ENCODE data around the gene ZFY.

Gene ZFY

GRCh38 chrY:2934861-2935715 is at the start of gene ZFY:
Gene ZFY (plus strand): TSS chrY:2935381. CDS start chrY:2953937, 18,556 bp downstream.
- no peak for DNase-seq

DNA sequence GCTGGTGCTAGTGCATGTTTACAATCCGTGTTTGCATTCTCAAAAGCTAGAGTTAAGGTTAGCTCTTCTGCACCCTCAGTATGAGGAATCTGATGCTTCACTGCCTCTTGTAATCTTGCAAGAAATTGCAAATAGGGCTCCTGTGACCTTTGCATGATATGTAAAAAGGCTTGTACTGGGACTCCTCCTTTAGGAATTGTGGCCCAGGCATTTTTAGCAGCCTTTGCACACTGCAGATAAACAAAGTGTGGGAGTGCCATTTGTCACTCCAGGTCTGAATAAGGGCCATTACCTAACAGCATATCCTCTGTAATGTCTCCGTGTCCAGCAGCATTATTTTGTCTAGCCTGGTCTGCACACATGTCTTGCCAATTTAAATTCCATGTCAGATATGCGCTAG is 49.3 kb upstream of the ZFY start:
- DNase-seq: no peak

GRCh38 chrY:2887386-2887785 is 47.8 kb upstream of the ZFY start:
- no peak for DNase-seq

- no peak for DNase-seq
These were observed 47.2 kb upstream of the ZFY start for GRCh38 chrY:2887955-2888354.

DNA sequence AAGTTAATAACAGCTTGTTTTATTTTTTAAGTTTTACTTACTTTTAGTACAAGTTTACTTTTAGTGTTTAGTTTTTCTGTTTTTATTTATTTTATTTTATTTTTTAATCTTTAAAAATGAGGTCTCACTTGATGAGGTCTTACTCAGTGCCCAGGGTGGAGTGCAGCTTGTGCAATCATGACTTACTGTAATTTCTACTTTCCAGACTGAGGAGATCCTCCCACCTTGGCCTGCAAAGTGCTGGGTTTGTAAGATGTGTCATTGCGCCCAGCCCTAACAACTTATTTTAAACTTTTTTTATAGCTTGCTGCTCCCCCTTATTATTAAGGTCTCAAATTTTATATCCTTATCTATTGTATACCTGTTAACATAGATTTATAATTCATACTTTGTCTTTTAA is 41.7 kb upstream of the ZFY start:
- no peak for DNase-seq

DNA sequence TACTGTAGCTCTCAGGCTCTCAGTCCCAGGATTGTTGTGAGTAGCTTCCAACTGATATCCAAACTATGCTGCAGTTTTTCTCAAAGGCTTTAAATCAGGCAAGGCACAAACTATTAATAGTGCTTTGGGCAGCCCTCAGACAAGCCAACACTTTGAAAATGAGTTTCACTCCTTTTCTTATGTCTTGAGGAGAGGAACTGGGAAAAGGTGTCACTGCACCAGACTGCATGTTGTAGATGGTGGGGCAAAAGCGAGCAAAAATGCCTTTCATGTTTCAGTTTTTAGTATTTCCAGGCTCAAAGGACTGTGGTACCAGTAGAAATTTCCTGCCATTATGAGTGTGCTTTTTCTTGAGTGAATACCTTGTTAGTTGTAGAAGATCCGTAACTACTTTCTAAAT is 39.1 kb upstream of the ZFY start:
- no peak for DNase-seq

- DNase-seq: no peak
These were observed 27.8 kb upstream of the ZFY start for GRCh38 chrY:2907356-2907755.

DNA sequence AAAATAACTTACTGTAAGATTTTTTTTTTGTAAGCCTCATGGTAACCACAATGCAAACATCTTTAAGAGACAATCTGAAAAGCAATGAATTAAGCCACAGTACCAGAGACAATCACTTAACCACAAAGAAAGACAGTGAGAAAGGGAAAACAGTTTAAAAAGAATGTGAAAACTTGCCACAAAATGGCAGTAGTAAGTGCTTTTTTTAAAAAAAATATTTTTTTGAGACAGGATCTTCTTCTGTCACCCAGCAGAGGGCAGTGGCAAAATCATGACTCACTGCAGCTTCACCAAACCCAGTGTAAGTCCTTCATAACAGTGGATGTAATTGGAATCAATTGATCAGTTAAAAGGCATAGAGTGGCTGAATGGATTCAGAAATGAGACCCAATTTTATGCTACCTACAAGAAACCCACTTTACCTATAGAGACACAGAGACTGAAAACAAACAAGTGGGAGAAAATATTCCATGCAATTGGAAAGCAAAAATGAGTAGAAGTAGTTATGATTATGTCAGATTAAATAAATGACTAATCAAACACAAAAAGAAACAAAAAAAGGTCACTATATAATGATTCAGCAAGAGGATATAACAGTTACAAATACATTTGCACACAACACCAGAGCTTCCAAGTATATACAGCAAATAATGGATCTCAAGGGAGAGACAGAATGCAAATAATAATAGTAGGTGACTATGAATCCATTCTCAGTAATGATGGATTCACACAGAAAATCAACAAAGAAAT is 21.9 kb upstream of the ZFY start:
- no peak for DNase-seq

- no peak for DNase-seq
These were observed 1.1 kb upstream of the ZFY start for GRCh38 chrY:2934078-2934477.

- no peak for DNase-seq
These were observed 695 bp downstream of the ZFY start for GRCh38 chrY:2935716-2936435.

- no peak for DNase-seq
These were observed 1.2 kb downstream of the ZFY start for GRCh38 chrY:2936436-2936750.

DNA sequence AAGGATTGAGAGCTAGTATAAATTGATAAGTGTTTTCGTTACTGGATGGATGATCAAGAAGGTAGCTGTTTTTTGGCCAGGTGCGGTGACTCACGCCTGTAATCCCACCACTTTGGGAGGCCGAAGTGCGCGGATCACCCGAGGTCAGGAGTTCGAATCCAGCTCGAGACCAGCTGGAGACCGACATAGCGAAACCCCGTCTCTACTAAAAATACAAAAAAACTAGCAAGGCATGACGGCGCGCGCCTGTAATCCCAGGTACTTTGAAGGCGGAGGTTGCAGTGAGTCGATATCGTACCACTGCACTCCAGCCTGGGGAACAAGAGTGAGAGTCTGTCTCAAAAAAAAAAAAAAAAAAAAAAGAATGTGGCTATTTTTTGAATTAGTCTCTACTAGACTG is 2.0 kb downstream of the ZFY start:
- DNase-seq: no peak

GRCh38 chrY:2949590-2950252 is 14.5 kb downstream of the ZFY start:
- no peak for DNase-seq

GRCh38 chrY:2950655-2951054 is 15.5 kb downstream of the ZFY start:
- DNase-seq: no peak

GRCh38 chrY:2952912-2953311 is 17.7 kb downstream of the ZFY start:
- DNase-seq: no peak

DNA sequence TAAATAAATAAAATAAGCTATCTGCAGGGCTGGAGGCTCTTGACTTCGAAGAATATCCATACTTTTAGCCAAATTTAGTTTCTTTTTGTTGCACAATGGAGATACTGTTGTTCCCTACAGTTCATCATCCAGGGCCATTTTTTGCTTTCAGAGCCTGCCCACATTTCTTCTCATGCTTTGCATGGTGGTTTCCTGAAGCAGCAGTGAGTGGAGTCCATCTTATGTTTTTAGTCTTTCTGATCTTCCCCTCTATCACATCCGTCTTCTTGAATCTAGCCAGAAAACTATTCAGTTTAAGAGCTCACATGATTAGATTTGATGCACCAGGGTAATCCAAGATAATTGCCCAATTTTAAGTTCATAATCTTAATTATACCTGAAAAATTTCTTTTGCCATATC is 19.6 kb downstream of the ZFY start:
- DNase-seq: no peak

DNA sequence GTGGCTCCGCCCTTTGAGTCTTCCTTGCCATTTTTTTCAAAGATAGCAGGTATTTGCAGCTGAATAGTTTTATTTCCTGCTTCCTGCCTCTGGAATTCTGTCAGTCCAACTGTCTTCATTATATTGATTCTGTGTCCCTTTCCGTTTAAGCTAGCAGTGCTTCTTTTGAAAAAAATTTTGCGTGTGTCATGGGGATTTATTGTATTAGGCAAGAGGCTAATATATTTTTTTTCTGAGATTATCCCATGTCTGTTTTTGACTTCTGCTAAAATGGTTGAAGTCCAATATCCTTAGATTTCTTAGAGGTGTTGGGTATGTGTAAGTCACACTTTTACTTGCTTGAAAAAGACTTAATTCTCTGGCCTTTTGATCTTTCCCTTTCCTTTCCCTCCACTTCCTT is 20.4 kb downstream of the ZFY start:
- no peak for DNase-seq

GRCh38 chrY:2962061-2962460 is 26.9 kb downstream of the ZFY start:
- no peak for DNase-seq

DNA sequence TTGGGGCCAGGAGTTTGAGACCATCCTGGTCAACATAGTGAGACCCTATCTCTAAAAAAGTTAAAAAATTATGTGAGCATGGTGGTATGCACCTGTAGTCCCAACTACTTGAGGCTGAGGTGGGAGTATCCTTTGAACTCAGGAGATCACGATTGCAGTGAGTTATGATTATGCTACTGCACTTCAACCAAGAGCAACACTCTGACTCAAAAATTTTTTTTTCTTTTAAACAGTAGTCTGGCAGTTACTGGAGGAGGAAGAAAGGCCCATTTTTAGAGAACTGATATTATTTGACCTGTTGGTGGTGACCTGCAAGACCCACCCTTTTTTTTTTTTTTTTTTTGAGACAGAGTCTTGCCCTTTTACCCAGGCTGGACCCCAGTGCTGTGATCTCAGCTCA is 29.6 kb downstream of the ZFY start:
- no peak for DNase-seq

GRCh38 chrY:2965629-2966028 is 30.4 kb downstream of the ZFY start:
- no peak for DNase-seq

DNA sequence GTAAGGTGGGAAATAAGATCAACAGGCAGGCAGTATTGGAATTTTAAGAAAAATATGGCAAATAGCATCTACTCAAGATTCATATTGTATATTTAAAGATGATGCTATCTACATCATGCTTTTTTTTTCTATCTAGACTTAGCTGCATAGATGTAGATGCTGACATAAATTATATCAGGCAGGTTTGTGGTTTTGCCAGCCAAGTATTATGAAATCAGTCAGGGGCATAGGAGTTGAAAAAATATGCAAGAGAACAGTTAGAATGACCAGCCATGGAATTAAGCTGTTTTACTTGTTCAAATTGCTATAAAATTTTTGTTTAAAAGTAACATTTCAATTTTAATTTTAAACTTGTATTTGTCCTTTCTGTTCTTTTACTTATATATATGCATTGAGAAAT is 34.4 kb downstream of the ZFY start:
- no peak for DNase-seq

DNA sequence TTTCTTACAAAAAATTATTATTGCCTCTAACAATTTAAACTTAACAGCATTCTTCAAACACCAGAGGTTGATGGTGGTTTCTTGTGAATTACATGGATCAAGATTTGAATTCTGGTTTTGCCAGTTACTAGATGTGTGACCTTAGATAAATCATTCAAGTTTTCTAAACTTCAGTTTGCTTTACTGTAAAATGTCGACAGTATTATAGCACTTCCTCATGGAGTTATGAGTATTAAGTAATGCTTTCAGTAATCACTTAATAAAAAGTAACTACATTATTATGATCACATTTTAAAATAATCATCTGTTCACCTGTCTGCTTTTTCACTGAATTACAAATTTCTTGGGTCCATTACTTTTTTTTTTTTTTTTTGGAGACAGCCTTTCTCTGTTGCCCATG is 37.5 kb downstream of the ZFY start:
- no peak for DNase-seq

GRCh38 chrY:2973110-2973751 is 38.0 kb downstream of the ZFY start:
- no peak for DNase-seq

Data from CD4-positive, alpha-beta T cell treated with Interferon gamma for 1 hour (primary cell).